Measurements from ENCODE around the gene OSGEPL1. TPM values are rescaled to one million over a fixed set of nuclear protein-coding genes. Genes with fewer than 3 reads are reported as not detected.

The OSGEPL1 gene
- polyA plus RNA-seq, 3 donors: 2.1 to 2.9 (median 2.6) TPM

DNA sequence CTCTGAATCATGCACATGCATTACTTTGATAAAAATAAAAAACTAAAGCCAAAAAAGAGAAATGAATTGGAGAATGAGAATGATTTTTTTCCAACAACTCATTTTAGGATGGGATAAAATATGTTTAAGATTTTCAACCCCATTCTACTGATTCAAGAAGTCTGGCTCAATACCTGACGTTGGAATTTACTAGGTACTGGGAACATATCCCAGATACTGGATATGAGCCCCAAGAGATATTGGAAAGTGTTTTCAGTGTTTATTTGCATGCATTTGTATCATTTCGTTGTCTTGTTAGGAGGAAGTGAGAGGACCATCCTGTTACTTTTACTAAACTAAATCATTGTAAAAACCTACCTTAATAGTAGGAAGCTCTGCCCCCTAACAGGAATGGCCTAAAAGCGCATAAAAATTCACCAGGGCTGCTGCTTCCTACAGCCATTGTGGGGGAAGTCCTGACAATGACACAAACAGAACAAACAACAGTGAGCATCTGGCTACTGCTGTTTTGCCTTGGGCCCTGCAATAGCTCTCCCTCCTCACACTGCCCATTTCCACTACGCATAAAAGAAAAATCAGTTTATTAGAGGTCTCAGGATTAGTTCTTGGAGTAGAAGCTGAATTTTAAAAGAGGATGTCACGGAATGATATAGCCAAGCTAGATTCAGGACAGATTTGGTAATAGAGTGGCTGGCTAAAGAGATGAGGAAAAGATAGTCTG, 52.9 kb downstream of the OSGEPL1 start:
- Mint-ChIP-seq H3K27me3 (ENCODE audit: low read depth in 3 of 3) (peaks cover 0 to 2% (median 0%) of the 10 kb centered on the region in 3 donors), H3K4me3 (no peak overlapping the region), H3K9me3 (peaks cover 0 to 17% (median 7%) of the 10 kb centered on the region in 7 donors), H3K27ac (no peak overlapping the region), H3K36me3 (peaks cover 5 to 14% of the 10 kb centered on the region in 2 donors), H3K4me1 (no peaks in the 10 kb centered on the region)
- TF ChIP-seq, protein P1, sequence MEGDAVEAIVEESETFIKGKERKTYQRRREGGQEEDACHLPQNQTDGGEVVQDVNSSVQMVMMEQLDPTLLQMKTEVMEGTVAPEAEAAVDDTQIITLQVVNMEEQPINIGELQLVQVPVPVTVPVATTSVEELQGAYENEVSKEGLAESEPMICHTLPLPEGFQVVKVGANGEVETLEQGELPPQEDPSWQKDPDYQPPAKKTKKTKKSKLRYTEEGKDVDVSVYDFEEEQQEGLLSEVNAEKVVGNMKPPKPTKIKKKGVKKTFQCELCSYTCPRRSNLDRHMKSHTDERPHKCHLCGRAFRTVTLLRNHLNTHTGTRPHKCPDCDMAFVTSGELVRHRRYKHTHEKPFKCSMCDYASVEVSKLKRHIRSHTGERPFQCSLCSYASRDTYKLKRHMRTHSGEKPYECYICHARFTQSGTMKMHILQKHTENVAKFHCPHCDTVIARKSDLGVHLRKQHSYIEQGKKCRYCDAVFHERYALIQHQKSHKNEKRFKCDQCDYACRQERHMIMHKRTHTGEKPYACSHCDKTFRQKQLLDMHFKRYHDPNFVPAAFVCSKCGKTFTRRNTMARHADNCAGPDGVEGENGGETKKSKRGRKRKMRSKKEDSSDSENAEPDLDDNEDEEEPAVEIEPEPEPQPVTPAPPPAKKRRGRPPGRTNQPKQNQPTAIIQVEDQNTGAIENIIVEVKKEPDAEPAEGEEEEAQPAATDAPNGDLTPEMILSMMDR (IDR thresholded peaks at IDR 0.05): no peak
- Histone ChIP-seq H3K27me3 (ENCODE audit: control insufficient read depth in 2 of 2, insufficient read depth in 2 of 2, low read length in 2 of 2) (no peaks in the 10 kb centered on the region), H3K36me3 (replicated peaks in 1 of 2; ENCODE audit: control insufficient read depth in 1 of 2, insufficient read depth in 2 of 2, low read length in 2 of 2) (no peaks in the 10 kb centered on the region), H3K9ac (ENCODE audit: insufficient read depth, low read length, poor library complexity, severe bottlenecking) (no peak overlapping the region), H3K4me3 (replicated peaks in 1 of 3; ENCODE audit: low read depth in 2 of 3, low read length in 3 of 3) (no peak overlapping the region), H3K9me3 (replicated peaks in 1 of 2; ENCODE audit: control insufficient read depth in 1 of 2, insufficient read depth in 1 of 2, low read length in 2 of 2) (no peaks in the 10 kb centered on the region), H3K4me1 (ENCODE audit: control insufficient read depth in 1 of 2, insufficient read depth in 2 of 2, low read length in 2 of 2) (no peaks in the 10 kb centered on the region), H3K4me2 (replicated peaks; ENCODE audit: extremely low read depth, low read length, poor library complexity, severe bottlenecking) (no peak overlapping the region), H3K27ac (ENCODE audit: low read depth in 1 of 2, low read length in 2 of 2) (no peak overlapping the region), H4K20me1 (ENCODE audit: insufficient read depth, low read length) (no peaks in the 10 kb centered on the region), H3K79me2 (ENCODE audit: insufficient read depth, low read length) (no peaks in the 10 kb centered on the region), H2AFZ (ENCODE audit: insufficient read depth, low read depth, low read length, poor library complexity, severe bottlenecking) (no peak overlapping the region)
- intact Hi-C loops (cut with micrococcal nuclease): no loop called here
- DNase-seq: no peak
- WGBS (ENCODE audit: insufficient coverage): 100% methylated on average over 2 of the region's 5 CpGs

DNA sequence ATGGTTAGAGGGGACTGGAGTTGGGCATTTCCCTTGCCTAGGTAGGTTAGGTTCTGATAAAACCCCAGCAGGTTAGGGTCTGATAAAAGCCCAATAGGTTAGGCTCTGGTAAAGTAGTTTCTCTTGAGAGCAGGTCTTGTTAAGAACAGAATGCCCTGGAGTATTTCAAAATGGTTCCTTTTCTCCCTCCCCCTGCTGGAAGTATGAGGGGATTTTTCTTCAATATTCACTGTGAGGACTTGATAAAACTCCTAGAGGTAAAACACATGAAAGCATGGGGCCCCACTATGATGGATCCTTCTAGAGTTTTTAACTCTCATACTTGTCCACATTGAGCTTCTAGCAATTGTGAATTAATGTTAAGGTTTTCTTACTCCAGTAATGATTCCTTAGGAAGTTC, 60.5 kb downstream of the OSGEPL1 start:
- Histone ChIP-seq H3K79me2 (ENCODE audit: insufficient read depth, low read length) (no peaks in the 10 kb centered on the region), H3K4me3 (replicated peaks in 1 of 3; ENCODE audit: low read depth in 2 of 3, low read length in 3 of 3) (no peak overlapping the region), H3K9me3 (replicated peaks in 1 of 2; ENCODE audit: control insufficient read depth in 1 of 2, insufficient read depth in 1 of 2, low read length in 2 of 2) (no peaks in the 10 kb centered on the region), H3K36me3 (replicated peaks in 1 of 2; ENCODE audit: control insufficient read depth in 1 of 2, insufficient read depth in 2 of 2, low read length in 2 of 2) (no peaks in the 10 kb centered on the region), H4K20me1 (ENCODE audit: insufficient read depth, low read length) (no peaks in the 10 kb centered on the region), H2AFZ (ENCODE audit: insufficient read depth, low read depth, low read length, poor library complexity, severe bottlenecking) (no peak overlapping the region), H3K4me2 (replicated peaks; ENCODE audit: extremely low read depth, low read length, poor library complexity, severe bottlenecking) (no peak overlapping the region), H3K9ac (ENCODE audit: insufficient read depth, low read length, poor library complexity, severe bottlenecking) (no peak overlapping the region), H3K27ac (ENCODE audit: low read depth in 1 of 2, low read length in 2 of 2) (no peak overlapping the region), H3K4me1 (ENCODE audit: control insufficient read depth in 1 of 2, insufficient read depth in 2 of 2, low read length in 2 of 2) (no peaks in the 10 kb centered on the region), H3K27me3 (ENCODE audit: control insufficient read depth in 2 of 2, insufficient read depth in 2 of 2, low read length in 2 of 2) (no peaks in the 10 kb centered on the region)
- Mint-ChIP-seq H3K9me3 (no peaks in the 10 kb centered on the region), H3K4me1 (peaks cover 2% of the 10 kb centered on the region), H3K27ac (no peak overlapping the region), H3K36me3 (peaks cover 0 to 3% of the 10 kb centered on the region in 2 donors), H3K27me3 (ENCODE audit: low read depth in 3 of 3) (no peaks in the 10 kb centered on the region), H3K4me3 (no peak overlapping the region)
- intact Hi-C loops (cut with micrococcal nuclease): no loop called here
- no peak for DNase-seq
- TF ChIP-seq, protein P1 (IDR thresholded peaks at IDR 0.05): no peak
